NCI-H146 (cell line): ENCODE measurements around the gene MT1G.
A peak's percentile ranks its signal among the peaks of the same experiment; 100 is the strongest.
"Not testable (repeated sequence)": the region's sequence is repeated elsewhere in the genome, so short reads cannot be mapped to it uniquely, and the experiment has no call there.

ENCODE experiments used
- DNase-seq: peaks from one replicate; lab custom pipeline; 2025; lab: John Stamatoyannopoulos, UW

MT1G gene

GRCh38 chr16:56667581-56668571 lies at the start of gene MT1G:
TSS of gene MT1G (minus strand) at chr16:56668065. CDS start at chr16:56667993, 72 bp downstream.
- peak; percentile 44 for DNase-seq

- not testable (repeated sequence) for DNase-seq
These were observed 49.7 kb upstream of the MT1G start for GRCh38 chr16:56717532-56717931.

- no peak for DNase-seq
These were observed 48.9 kb upstream of the MT1G start for GRCh38 chr16:56716761-56717160.

DNA sequence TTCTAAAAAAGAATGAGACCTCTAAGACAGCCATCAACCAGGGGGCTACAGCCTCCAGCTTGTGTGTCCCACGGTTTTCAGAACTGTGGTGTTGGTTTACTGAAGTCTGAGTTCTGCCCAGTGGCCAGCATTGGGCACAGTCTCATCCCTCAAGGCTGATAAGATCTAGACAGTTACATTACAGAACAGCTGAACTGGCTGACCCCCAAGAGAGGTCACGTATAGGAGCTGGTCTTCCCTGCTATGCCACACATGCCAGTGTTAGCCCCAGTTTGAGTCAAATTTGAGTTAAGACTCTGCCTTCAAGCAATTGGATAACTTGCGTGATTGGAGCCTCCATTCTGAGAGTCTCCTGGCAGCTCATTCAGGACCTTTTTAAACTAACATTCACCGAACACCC lies 47.3 kb upstream of the MT1G start:
- DNase-seq: no peak

- no peak for DNase-seq
These were observed 45.9 kb upstream of the MT1G start for GRCh38 chr16:56713794-56714193.

DNA sequence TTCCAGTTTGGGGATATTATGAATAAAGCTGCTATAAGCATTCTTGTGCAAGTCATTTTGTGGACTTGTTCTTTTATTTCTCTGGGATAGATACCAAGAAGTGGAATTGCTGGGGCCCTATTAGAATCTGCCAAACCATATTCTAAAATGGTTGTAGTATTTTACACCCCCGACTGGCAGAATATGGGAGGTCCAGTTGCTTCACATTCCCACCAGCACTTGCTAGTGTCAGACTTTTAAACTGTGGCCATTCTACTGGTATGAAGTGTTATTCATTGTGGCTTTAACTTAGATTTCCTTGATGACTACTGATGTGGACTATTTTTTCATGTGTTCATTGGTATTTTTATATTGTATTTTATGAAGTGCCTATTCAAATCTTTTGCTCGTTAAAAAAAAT lies 44.0 kb upstream of the MT1G start:
- DNase-seq: no peak

DNA sequence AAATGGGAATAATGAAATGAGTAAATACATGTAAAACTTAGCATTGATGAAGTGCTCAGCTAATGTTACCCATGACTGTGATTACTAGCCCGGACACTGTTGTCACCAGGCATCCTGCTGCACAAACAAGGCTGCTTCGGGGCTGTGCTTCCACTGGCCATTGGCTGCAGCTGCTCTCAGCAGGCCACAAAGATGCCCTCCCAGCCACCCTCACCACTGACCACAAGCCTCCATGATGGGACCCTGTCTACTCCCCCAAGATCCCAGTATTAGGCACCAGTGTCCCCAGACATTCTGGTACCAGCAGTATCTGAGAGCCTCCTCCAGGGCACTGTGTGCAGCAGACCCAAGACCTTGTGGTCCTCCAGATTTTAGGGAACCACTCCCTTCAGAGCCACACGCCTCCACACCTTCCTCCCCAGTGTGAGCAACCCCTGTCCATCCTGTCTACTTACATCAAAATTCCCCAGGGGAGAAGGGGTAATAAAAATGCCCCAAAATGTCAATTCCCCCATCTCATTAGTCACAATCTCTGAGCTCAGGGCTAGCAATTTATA lies 42.4 kb upstream of the MT1G start:
- peak; percentile 32 for DNase-seq

DNA sequence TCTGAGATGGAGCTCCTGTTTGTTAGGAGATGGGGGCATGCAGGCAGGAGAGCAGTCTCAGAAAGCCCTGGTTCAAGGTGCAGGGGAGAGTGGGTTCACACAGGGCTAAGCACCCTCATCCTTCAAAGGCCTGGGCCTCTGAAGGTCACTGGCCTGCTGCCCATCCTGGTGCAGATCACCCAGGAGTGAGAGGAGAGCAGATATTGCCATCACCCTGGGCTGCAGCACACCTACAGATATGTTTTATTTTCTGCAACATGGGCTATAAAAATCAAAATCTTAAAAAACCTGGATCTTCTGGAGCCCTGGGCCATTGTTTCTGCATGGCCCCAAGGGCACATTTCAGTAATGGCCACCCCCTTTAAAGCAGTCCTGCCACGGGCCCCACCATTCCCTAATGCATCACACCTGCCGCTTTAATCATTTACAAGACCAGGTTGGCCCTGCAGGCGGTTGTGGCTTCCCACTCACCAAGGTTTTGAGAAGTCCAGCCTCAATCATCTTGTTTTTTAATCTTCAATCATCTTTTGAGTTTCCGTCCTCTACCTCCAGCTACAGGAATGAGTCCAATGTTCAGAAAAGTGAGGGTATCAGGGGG lies 41.7 kb upstream of the MT1G start:
- DNase-seq: peak; percentile 42

DNA sequence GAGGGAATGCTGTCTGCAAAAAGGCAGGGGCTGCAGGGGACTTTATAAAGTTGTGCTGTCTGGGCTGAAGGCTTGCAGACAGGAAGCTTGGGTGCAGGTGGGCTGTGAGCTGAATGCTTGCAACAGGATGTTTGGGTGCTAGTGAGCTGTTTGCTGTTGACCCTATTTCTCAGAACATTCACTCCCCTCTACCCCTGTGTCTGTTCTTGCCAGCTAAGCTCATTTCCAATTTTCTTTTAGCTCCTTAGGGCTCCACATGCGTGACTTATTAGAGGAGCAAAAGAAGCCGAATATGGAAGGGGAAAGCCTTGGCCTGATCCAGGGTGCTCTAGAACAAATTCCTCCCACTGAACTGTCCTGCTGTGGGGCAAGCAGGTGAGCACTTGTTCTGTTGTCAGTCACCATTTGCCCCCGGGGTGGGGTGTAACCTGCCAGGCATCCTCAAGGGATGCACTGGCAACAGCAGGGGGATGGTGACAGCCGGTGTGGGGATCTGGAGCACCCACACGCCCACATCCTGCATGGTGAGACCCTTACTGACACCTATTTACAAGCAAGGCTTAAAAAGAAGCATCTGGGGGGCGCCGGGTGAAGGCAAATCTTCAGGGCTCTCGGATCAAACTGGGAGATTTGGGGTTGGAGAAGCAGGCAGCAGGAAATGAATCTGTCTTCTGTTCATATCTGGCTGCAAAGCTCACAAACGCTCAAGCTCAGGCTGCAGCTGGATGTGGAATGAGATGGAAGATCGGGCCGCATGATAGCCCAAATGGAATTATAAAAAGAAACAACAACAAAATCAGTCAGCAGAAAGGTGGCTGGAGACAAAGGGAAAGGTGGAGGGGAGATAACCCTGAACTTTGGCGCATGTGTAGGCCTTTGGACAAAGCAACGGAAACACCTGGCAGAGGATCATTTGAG lies 40.9 kb upstream of the MT1G start:
- peak; percentile 91 for DNase-seq

DNA sequence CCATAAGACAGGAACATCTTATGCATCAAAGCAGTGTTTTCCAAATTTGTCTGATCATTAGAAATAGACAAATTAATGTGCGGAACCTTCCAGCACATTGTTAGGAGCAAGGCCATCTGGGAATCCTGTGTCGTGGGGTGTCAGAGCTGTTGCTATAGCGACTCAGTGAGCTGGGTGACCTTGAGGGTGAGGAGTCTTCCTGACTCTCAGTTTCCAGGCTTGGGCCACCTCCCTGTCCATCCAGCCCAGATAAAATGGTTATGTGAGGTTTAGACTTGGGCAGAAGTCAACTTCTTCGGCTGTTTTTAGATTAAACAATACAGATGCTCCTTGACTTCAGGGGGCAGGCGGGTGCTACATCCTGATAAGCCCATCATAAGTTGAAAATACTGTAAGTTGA lies 35.0 kb upstream of the MT1G start:
- DNase-seq: no peak

DNA sequence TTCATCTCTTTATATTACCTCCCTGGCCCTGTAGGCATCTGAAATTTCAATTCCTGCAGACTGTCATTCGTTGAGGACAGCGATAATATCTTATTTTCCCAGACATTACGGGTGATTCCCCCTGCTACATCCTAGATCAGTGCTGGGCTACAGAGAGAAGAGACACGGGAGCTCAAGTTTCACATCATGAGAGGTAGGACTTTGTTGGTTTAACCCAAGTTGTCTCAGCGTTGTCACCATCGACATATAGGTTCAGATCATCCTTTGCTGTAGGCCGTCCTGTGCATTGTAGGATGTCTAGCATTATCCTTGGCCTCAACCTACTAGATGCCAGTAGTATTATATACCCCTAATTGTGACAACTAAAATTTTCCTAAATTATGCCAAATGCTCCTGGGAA lies 33.7 kb upstream of the MT1G start:
- no peak for DNase-seq

DNA sequence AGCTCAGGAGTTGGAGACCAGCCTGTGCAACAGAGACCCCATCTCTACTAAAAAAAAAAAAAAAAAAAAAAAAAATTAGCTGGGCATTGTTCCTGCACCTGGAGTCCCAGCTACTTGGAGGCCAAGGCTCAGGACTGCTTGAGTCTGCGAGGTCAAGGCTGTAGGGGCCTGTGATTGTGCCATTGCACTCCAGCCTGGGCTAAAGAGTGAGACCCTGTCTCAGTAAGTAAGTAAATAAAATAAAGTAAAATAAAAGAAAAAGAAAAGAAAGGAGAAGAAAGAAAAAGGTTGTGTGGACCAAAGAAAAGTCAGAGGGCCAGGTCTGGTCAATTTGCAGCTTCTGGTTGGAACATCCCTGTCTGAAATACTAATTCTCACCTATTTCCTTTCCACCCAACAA lies 32.8 kb upstream of the MT1G start:
- no peak for DNase-seq

DNA sequence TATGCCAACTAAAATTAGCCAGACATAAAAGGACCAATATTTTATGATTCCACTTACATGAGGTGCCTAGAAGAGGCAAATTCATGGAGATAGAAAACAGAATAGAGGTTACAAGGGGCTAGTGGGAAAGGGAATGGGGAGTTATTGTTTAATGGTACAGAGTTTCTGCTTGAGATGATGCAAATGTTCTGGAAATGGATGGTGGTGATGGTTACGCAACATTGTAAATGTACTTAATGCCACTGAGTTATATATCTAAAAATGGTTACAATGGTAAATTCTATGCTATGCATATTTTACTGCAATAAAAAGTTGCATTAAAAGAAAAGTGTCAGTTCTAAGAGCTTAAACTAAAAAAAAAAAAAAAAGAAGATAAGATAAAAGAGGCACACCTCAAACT lies 32.3 kb upstream of the MT1G start:
- DNase-seq: no peak

GRCh38 chr16:56697456-56698155 lies 29.7 kb upstream of the MT1G start:
- DNase-seq: no peak

DNA sequence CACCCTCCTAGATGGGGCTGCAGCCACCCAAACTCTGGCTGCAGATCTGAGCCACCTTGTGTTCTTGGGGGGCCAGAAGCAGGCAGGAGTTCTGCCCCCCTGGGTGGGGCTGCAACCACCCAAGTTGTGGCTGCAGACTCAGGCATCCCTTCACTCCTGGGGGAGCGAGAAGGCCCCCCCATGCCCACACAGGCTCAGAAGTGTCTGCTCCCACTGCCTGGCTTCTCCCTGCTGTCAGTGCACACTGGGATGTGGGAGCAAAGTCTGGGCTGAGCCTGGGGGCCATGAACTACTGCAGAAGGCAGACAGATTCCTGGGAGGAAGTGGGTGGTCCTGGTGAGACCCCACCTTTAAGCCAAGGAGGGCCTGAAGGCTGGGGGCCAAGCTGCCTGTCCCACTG lies 27.4 kb upstream of the MT1G start:
- DNase-seq: no peak

GRCh38 chr16:56691885-56692284 lies 24.0 kb upstream of the MT1G start:
- no peak for DNase-seq

DNA sequence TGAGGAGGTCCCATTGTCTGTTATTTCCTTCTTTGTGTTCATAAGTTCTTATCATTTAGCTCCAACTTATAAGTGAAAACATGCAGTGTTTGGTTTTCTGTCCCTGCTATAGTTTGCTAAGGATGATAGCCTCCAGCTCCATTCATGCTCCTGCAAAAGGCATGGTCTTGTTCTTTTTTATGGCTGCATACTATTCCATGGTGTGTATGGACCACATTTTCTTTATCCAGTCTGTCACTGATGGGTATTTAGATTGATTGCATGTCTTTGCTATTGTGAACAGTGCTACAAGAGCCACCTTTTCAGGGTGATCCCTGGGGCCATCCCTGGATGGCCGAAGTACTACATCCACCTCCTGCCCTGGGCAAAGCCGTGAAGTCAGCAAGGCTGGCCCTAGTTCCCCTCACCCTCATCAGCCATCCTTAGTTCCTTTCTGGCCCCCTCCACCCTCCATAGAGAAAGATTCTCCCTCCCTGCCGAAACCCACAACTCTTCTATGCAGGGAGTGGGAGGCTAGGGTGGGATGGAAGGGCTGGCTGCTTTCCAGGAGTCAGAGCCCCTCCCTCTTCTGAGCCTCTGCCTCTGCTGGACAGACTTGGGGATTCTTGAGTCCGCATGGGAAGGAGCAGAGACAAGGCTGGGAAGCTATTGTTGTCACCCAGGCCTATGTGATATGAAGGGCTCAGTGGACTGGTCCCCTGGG lies 22.7 kb upstream of the MT1G start:
- no peak for DNase-seq

DNA sequence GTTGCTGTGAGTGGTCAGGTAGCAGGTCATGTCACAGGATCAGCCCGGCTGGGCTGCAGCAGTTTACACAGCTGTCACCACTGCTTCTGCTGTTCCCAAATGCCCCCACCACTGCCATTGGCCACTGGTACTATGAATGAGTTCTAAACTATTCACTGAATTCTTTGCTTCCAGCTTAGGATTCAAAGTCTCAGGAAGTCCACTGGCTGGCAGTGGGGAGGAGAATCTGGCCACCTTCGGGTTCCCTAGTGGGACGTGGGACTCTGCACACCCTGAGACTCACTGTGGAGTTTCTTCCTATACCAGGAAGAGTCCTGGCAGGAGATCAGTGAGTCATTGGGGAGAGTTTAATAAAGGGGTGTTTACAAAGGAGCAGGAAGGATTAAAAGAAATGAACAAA lies 21.3 kb upstream of the MT1G start:
- peak; percentile 20 for DNase-seq

GRCh38 chr16:56688762-56689161 lies 20.9 kb upstream of the MT1G start:
- DNase-seq: no peak

DNA sequence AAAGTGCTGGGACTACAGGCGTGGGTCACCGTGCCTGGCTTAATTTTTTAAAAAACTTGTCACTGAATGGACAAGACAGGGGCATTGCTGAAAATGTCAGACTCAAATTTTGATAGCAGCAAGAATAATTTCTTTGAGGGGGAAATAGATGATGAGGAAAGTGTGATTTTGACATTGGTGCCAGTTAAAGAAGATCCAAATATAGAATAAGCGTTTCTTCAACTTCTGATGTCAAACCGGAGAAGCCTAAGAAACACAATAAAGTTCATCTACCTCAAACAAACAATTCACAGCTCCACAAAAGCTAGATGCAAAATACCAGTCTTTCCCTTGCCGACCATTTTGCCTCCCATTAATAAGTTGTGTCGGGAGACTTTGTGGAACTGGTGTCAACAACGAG lies 18.9 kb upstream of the MT1G start:
- no peak for DNase-seq
